Stomach (tissue), 9 donors: ENCODE data around the gene ABCA8. TPM values are rescaled to one million over a fixed set of nuclear protein-coding genes. Genes with fewer than 3 reads are reported as not detected.

Source experiments
- DNase-seq, 2 donors: peaks; one replicate each; pipeline versions ENCODE4 v3.0.0 to v3.0.0-alpha.2; 2013 to 2019
- H3K27ac ChIP-seq, 5 donors: fragments of 200-600 bp in 4 of 5; sonication (generic) in 4 of 5; one replicate each; pipeline ENCODE4 v1.5.1; 2013 to 2019; ENCODE audit warnings: mild to moderate bottlenecking in 1 of 5, moderate library complexity in 1 of 5
- H3K27me3 ChIP-seq, 3 donors: fragments of 200-600 bp; sonication (generic); one replicate each; pipeline ENCODE4 v1.5.1; 2017 to 2019; ENCODE audit warnings: mixed run types in 1 of 3
- H3K36me3 ChIP-seq, 4 donors: fragments of 200-600 bp; sonication (generic); 1 replicate in 3 of 4; 2 replicates in 1 of 4; pipeline ENCODE4 v1.5.1; 2016 to 2019
- H3K4me1 ChIP-seq, 4 donors: fragments of 200-600 bp; sonication (generic); one replicate each; pipeline ENCODE4 v1.5.1; 2016 to 2019
- H3K4me3 ChIP-seq, 4 donors: fragments of 200-600 bp; sonication (generic) in 3 of 4; one replicate each; pipeline ENCODE4 v1.5.1; 2016 to 2019; ENCODE audit warnings: mild to moderate bottlenecking in 1 of 4
- H3K9me3 ChIP-seq, 4 donors: fragments of 200-600 bp; sonication (generic); one replicate each; pipeline ENCODE4 v1.5.1; 2016 to 2019
- EP300 ChIP-seq: sonication (generic); formaldehyde crosslinking; IDR thresholded peaks from one replicate; pipeline ENCODE4 v1.6.1; 2017; ENCODE audit warnings: antibody characterized with exemption
- POLR2A ChIP-seq, 4 donors: fragments of 450-650 bp; IDR thresholded peaks; one replicate each; pipeline ENCODE4 v1.6.1; 2016; ENCODE audit warnings: antibody characterized with exemption in 4 of 4, control low read depth in 2 of 4, mild to moderate bottlenecking in 1 of 4, moderate library complexity in 1 of 4
- POLR2AphosphoS5 ChIP-seq, 3 donors: sonication (generic); formaldehyde crosslinking; IDR thresholded peaks; one replicate each; pipeline ENCODE4 v1.6.1; 2016; ENCODE audit warnings: antibody characterized with exemption in 3 of 3
- WGBS, 5 donors: extraction: QIAGEN DNeasy Blood & Tissue Kit in 3 of 5; methylation state at CpG; one replicate each; pipeline versions ENCODE4 v1.1.5 to v1.1.7; 2013 to 2018; 5-methylcytosine and 5-hydroxymethylcytosine counted together
- intact Hi-C: fragments of 100-400 bp; cut with DNase I; formaldehyde crosslinking; loops from one replicate; pipeline ENCODE4 v1.15.1; 2023; ENCODE audit warnings: low total_unique reads
- polyA plus RNA-seq, 3 donors: library from polyadenylated mRNA; stranded (reverse); fragments of 200-250 nt; gene quantifications; one replicate each; pipeline ENCODE4 v1.2.3, GENCODE V29; 2013
- total RNA-seq, 5 donors: library from RNA; depleted of rRNA; stranded (reverse); fragments of >200 nt; gene quantifications; one replicate each; pipeline versions ENCODE4 v1.1.0 to v1.2.3, GENCODE V29; 2014 to 2016
- TF ChIP-seq, protein P1 (sequence below), 7 experiments: fragments of 450-650 bp in 4 of 7; fragments of 200-600 bp in 3 of 7; sonication (generic) in 3 of 7; IDR thresholded peaks; one replicate each; pipeline ENCODE4 v1.5.1; 2016 to 2019; ENCODE audit warnings: antibody characterized with exemption in 7 of 7, control low read depth in 2 of 7, mild to moderate bottlenecking in 1 of 7
- donor health status: healthy with polysubstance abuse.
- donor health status: Bipolar disorder and iron deficiency.
- donor health status: healthy.

Gene ABCA8
- total and polyA plus RNA-seq, 8 donors: 2.7 to 210 (median 25.4) TPM

- no peak for TF ChIP-seq POLR2AphosphoS5 (IDR thresholded peaks at IDR 0.05)
- TF ChIP-seq, protein P1, sequence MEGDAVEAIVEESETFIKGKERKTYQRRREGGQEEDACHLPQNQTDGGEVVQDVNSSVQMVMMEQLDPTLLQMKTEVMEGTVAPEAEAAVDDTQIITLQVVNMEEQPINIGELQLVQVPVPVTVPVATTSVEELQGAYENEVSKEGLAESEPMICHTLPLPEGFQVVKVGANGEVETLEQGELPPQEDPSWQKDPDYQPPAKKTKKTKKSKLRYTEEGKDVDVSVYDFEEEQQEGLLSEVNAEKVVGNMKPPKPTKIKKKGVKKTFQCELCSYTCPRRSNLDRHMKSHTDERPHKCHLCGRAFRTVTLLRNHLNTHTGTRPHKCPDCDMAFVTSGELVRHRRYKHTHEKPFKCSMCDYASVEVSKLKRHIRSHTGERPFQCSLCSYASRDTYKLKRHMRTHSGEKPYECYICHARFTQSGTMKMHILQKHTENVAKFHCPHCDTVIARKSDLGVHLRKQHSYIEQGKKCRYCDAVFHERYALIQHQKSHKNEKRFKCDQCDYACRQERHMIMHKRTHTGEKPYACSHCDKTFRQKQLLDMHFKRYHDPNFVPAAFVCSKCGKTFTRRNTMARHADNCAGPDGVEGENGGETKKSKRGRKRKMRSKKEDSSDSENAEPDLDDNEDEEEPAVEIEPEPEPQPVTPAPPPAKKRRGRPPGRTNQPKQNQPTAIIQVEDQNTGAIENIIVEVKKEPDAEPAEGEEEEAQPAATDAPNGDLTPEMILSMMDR (IDR thresholded peaks at IDR 0.05): no peak
- Histone ChIP-seq H3K27ac (no peak overlapping the region), H3K4me1 (peaks cover 0 to 12% (median 0%) of the 10 kb centered on the region in 4 donors), H3K4me3 (no peak overlapping the region), H3K36me3 (peaks cover 0 to 3% (median 0%) of the 10 kb centered on the region in 4 donors), H3K9me3 (no peaks in the 10 kb centered on the region), H3K27me3 (no peaks in the 10 kb centered on the region)
- intact Hi-C loops: no loop called here
- no peak for DNase-seq
- WGBS, 5 donors: 79 to 85% (median 83%) methylated on average over 9 of the region's 9 CpGs
These were observed 30.1 kb downstream of the ABCA8 start for GRCh38 chr17:68924793-68925720.

- peaks cover 0 to 10% (median 3%) of the 10 kb centered on the region in 4 donors for H3K36me3 ChIP-seq
- H3K9me3 ChIP-seq: peaks cover 0 to 16% (median 5%) of the 10 kb centered on the region in 4 donors
- DNase-seq: no peak
- H3K4me3 ChIP-seq: no peak overlapping the region
- TF ChIP-seq, protein P1 (IDR thresholded peaks at IDR 0.05): no peak
- TF ChIP-seq POLR2AphosphoS5 (IDR thresholded peaks at IDR 0.05) (no peak), POLR2A (IDR thresholded peaks at IDR 0.05) (no peak), EP300 (no peak)
- H3K4me1 ChIP-seq: peaks cover 0 to 22% (median 5%) of the 10 kb centered on the region in 4 donors
- intact Hi-C loops: no loop called here
- 93 to 100% (median 98%) methylated on average over 2 of the region's 2 CpGs for WGBS, 5 donors
- H3K27ac ChIP-seq: peak overlapping the region in 3 of 5 donors; percentile 31 to 70 (median 60)
- no peaks in the 10 kb centered on the region for H3K27me3 ChIP-seq
These were observed 44.3 kb downstream of the ABCA8 start for GRCh38 chr17:68910789-68911431.

- Histone ChIP-seq H3K4me3 (no peak overlapping the region), H3K4me1 (peaks cover 0 to 22% (median 5%) of the 10 kb centered on the region in 4 donors), H3K9me3 (peaks cover 0 to 16% (median 5%) of the 10 kb centered on the region in 4 donors), H3K27me3 (no peaks in the 10 kb centered on the region), H3K36me3 (peaks cover 0 to 6% (median under 1%) of the 10 kb centered on the region in 4 donors), H3K27ac (peak overlapping the region in 4 of 5 donors; percentile 31 to 70 (median 48))
- WGBS, 5 donors: 36 to 63% (median 61%) methylated on average over 4 to 5 of the region's 5 CpGs
- intact Hi-C loops: no loop called here
- DNase-seq: peak in 1 of 2 donors; percentile 43
- TF ChIP-seq EP300 (no peak), POLR2A (IDR thresholded peaks at IDR 0.05) (no peak), POLR2AphosphoS5 (IDR thresholded peaks at IDR 0.05) (no peak)
- TF ChIP-seq, protein P1 (IDR thresholded peaks at IDR 0.05): no peak
These were observed 44.9 kb downstream of the ABCA8 start for GRCh38 chr17:68910251-68910705.

DNA sequence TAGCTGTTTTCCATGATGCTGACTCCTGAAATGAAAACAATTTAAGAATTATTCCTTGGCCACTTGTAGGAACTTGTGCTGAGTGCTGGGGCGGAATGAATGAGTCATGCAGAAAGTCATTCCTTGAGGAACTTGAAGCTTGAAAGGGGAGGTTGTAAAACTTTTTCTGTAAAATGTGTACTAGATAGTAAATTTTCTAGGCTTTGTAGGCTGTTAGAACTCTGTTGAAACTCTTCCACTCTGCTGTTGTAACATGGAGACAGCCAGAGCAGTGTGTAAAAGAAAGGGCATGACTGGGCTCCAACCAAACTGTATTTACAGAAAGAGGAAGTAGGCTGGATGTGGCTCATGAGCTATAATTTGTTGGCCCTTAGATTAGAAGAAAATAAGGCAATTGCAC is 46.1 kb downstream of the ABCA8 start:
- no peak overlapping the region for H3K4me3 ChIP-seq
- no peaks in the 10 kb centered on the region for H3K36me3 ChIP-seq
- H3K27me3 ChIP-seq: no peaks in the 10 kb centered on the region
- intact Hi-C loops: no loop called here
- WGBS, 5 donors: 37 to 68% (median 60%) methylated on average over 1 of the region's 1 CpG
- no peak for TF ChIP-seq POLR2A (IDR thresholded peaks at IDR 0.05)
- peak in 1 of 3 donors; percentile 12 for TF ChIP-seq POLR2AphosphoS5 (IDR thresholded peaks at IDR 0.05)
- peaks cover 0 to 5% (median 1%) of the 10 kb centered on the region in 4 donors for H3K9me3 ChIP-seq
- peak overlapping the region in 4 of 5 donors; percentile 29 to 70 (median 47) for H3K27ac ChIP-seq
- peaks cover 0 to 22% (median 5%) of the 10 kb centered on the region in 4 donors for H3K4me1 ChIP-seq
- DNase-seq: peak in 1 of 2 donors; percentile 71
